Head of caudate nucleus (tissue), 42 donors: Measurements from ENCODE around the gene RYR3.
A peak's percentile ranks its signal among the peaks of the same experiment; 100 is the strongest.

Experiments
- DNase-seq, 42 donors: peaks; one replicate each; pipeline versions ENCODE4 v3.0.0 to v3.0.0-alpha.2; 2020 to 2021; ENCODE audit warnings: mixed read lengths in 7 of 42
- intact Hi-C: fragments of 100-400 bp; cut with DNase I; formaldehyde crosslinking; loops from one replicate; pipeline ENCODE4 v1.15.0; 2022

Gene RYR3

GRCh38 chr15:33313491-33313890 is 2.7 kb downstream of the RYR3 start:
- intact Hi-C loops = loop anchor here (10.0 kb wide), 1 partner anchor 231 kb away; no protein-coding TSS in a partner anchor

GRCh38 chr15:33314069-33314468 is 3.3 kb downstream of the RYR3 start:
- intact Hi-C loops = loop anchor here (10.0 kb wide), 1 partner anchor 231 kb away; no protein-coding TSS in a partner anchor
- peak in 29 of 42 donors; percentile 19 to 81 (median 48) for DNase-seq

More at GRCh38 chr15:33313491-33313890, 2.7 kb downstream of the RYR3 start:
- DNase-seq = no peak

- intact Hi-C loops = loop anchor here (10.0 kb wide), 1 partner anchor 230 kb away; no protein-coding TSS in a partner anchor
- peak in 4 of 42 donors; percentile 21 to 42 (median 28) for DNase-seq
Measured at GRCh38 chr15:33315044-33315443, 4.3 kb downstream of the RYR3 start.

- DNase-seq = no peak
- intact Hi-C loops = loop anchor here (10.0 kb wide), 1 partner anchor 227 kb away; no protein-coding TSS in a partner anchor
Measured at GRCh38 chr15:33317896-33318295, 7.1 kb downstream of the RYR3 start.

GRCh38 chr15:33320017-33320416 is 9.2 kb downstream of the RYR3 start:
- no peak for DNase-seq
- intact Hi-C loops = no loop called here

- intact Hi-C loops = no loop called here
- DNase-seq = peak in 3 of 42 donors; percentile 17 to 48 (median 18)
Measured at GRCh38 chr15:33322091-33322490, 11.3 kb downstream of the RYR3 start.

- intact Hi-C loops = no loop called here
- DNase-seq = no peak
Measured at GRCh38 chr15:33324609-33325008, 13.8 kb downstream of the RYR3 start.

GRCh38 chr15:33326908-33327307 is 16.1 kb downstream of the RYR3 start:
- intact Hi-C loops = no loop called here
- no peak for DNase-seq

- DNase-seq = peak in 8 of 42 donors; percentile 15 to 63 (median 36)
- intact Hi-C loops = no loop called here
Measured at GRCh38 chr15:33328106-33328505, 17.3 kb downstream of the RYR3 start.

GRCh38 chr15:33329457-33329856 is 18.7 kb downstream of the RYR3 start:
- intact Hi-C loops = no loop called here
- DNase-seq = no peak

GRCh38 chr15:33330931-33331330 is 20.2 kb downstream of the RYR3 start:
- DNase-seq = no peak
- intact Hi-C loops = no loop called here

GRCh38 chr15:33341953-33342352 is 31.2 kb downstream of the RYR3 start:
- DNase-seq = peak in 41 of 42 donors; percentile 16 to 85 (median 51)
- intact Hi-C loops = no loop called here

- intact Hi-C loops = no loop called here
- DNase-seq = peak in 11 of 42 donors; percentile 10 to 55 (median 26)
Measured at GRCh38 chr15:33343275-33343674, 32.5 kb downstream of the RYR3 start.

- DNase-seq = no peak
- intact Hi-C loops = no loop called here
Measured at GRCh38 chr15:33344111-33344510, 33.3 kb downstream of the RYR3 start.

- no peak for DNase-seq
Measured at GRCh38 chr15:33344530-33344929, 33.8 kb downstream of the RYR3 start.

GRCh38 chr15:33354411-33354810 is 43.6 kb downstream of the RYR3 start:
- DNase-seq = peak in 13 of 42 donors; percentile 14 to 68 (median 38)
- intact Hi-C loops = no loop called here

More at GRCh38 chr15:33344530-33344929, 33.8 kb downstream of the RYR3 start:
- intact Hi-C loops = no loop called here

GRCh38 chr15:33357845-33358244 is 47.1 kb downstream of the RYR3 start:
- intact Hi-C loops = no loop called here
- DNase-seq = no peak

GRCh38 chr15:33358306-33358705 is 47.5 kb downstream of the RYR3 start:
- intact Hi-C loops = no loop called here
- DNase-seq = peak in 4 of 42 donors; percentile 16 to 73 (median 21)

GRCh38 chr15:33360886-33361285 is 50.1 kb downstream of the RYR3 start:
- DNase-seq = no peak
- intact Hi-C loops = no loop called here

GRCh38 chr15:33369941-33370622 is 59.3 kb downstream of the RYR3 start:
- intact Hi-C loops = no loop called here

GRCh38 chr15:33370623-33371020 is 59.9 kb downstream of the RYR3 start:
- DNase-seq = no peak
- intact Hi-C loops = no loop called here

More at GRCh38 chr15:33369941-33370622, 59.3 kb downstream of the RYR3 start:
- peak in 3 of 42 donors; percentile 8 to 40 (median 9) for DNase-seq
